Measurements from ENCODE around the gene MAP3K7CL.

DNA sequence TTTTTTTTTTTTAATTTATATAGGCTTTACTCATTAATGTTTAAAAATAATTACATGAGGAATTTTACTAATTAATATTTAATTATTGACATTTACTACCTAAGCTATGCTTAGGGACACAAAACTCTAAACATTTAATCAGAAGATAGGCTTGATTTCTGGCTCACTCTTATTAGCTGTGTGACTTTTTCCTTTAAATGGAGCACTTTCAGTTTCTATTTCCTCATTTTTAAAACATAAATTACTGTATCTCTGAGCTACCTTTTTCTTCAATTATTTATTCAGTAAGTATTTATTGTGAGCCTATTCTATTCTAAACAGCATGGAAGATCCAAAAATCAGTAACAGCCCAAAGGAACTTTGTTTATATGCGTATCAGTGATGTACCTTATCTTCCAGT lies 40.5 kb downstream of the MAP3K7CL start:
- TF ChIP-seq, protein P1, sequence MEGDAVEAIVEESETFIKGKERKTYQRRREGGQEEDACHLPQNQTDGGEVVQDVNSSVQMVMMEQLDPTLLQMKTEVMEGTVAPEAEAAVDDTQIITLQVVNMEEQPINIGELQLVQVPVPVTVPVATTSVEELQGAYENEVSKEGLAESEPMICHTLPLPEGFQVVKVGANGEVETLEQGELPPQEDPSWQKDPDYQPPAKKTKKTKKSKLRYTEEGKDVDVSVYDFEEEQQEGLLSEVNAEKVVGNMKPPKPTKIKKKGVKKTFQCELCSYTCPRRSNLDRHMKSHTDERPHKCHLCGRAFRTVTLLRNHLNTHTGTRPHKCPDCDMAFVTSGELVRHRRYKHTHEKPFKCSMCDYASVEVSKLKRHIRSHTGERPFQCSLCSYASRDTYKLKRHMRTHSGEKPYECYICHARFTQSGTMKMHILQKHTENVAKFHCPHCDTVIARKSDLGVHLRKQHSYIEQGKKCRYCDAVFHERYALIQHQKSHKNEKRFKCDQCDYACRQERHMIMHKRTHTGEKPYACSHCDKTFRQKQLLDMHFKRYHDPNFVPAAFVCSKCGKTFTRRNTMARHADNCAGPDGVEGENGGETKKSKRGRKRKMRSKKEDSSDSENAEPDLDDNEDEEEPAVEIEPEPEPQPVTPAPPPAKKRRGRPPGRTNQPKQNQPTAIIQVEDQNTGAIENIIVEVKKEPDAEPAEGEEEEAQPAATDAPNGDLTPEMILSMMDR (IDR thresholded peaks at IDR 0.05; ENCODE audit: low read depth, low read length): no peak
- TF ChIP-seq POLR2A (IDR thresholded peaks at IDR 0.05; ENCODE audit: extremely low read depth, insufficient read length) (no peak), MYC (IDR thresholded peaks at IDR 0.05; ENCODE audit: low read depth, low read length) (no peak)
- TF ChIP-seq, protein P2, sequence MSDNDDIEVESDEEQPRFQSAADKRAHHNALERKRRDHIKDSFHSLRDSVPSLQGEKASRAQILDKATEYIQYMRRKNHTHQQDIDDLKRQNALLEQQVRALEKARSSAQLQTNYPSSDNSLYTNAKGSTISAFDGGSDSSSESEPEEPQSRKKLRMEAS (IDR thresholded peaks at IDR 0.05; ENCODE audit: low read depth, low read length): no peak

All from NB4 (cell line).